Activated CD8-positive, alpha-beta T cell treated with anti-CD3 and anti-CD28 coated beads, Interleukin-2, amount 10 ng/mL, durations not matched to agents 7 days and 5 days (primary cell): ENCODE data around the gene KLF6. TPM values are rescaled to one million over a fixed set of nuclear protein-coding genes. Genes with fewer than 3 reads are reported as not detected.

Experiments
- ATAC-seq: fragments of 150-1000 bp; cut with Tn5 transposase; one replicate; pipeline ENCODE4 v1.10.0; 2021; ENCODE audit warnings: moderate library complexity
- CTCF ChIA-PET: fragments of 350-600 bp; sonication (Branson Sonifier 250); formaldehyde crosslinking; loops from one replicate; lab custom pipeline; 2021; ENCODE audit warnings: antibody characterized with exemption; lab: Charles Lee
- POLR2A ChIA-PET: fragments of 350-600 bp; sonication (Branson Sonifier 250); formaldehyde crosslinking; loops from one replicate; lab custom pipeline; 2021; ENCODE audit warnings: antibody characterized with exemption; lab: Charles Lee
- DNase-seq: peaks from one replicate; pipeline ENCODE4 v3.0.0-alpha.2; 2020
- H3K27ac Mint-ChIP-seq: one replicate; pipeline ENCODE4 v1.8.0; 2021; ENCODE audit warnings: mild to moderate bottlenecking, mixed read lengths
- H3K27me3 Mint-ChIP-seq: one replicate; pipeline ENCODE4 v1.8.0; 2021; ENCODE audit warnings: low read depth, mixed read lengths
- H3K36me3 Mint-ChIP-seq: one replicate; pipeline ENCODE4 v1.8.0; 2021; ENCODE audit warnings: low read depth, mixed read lengths
- H3K4me1 Mint-ChIP-seq: one replicate; pipeline ENCODE4 v1.8.0; 2021; ENCODE audit warnings: low read depth, mixed read lengths
- H3K4me3 Mint-ChIP-seq: one replicate; pipeline ENCODE4 v1.8.0; 2021; ENCODE audit warnings: mild to moderate bottlenecking, mixed read lengths
- H3K9me3 Mint-ChIP-seq: one replicate; pipeline ENCODE4 v1.8.0; 2022; ENCODE audit warnings: mixed read lengths; ENCODE audit not compliant: insufficient read depth
- total RNA-seq, 2 experiments: library from RNA; stranded (reverse); gene quantifications; one replicate each; pipeline ENCODE4 v1.2.3, GENCODE V29; 2021

Gene KLF6
- total RNA-seq, 2 experiments from 2014 or later = 208 to 215 TPM

DNA sequence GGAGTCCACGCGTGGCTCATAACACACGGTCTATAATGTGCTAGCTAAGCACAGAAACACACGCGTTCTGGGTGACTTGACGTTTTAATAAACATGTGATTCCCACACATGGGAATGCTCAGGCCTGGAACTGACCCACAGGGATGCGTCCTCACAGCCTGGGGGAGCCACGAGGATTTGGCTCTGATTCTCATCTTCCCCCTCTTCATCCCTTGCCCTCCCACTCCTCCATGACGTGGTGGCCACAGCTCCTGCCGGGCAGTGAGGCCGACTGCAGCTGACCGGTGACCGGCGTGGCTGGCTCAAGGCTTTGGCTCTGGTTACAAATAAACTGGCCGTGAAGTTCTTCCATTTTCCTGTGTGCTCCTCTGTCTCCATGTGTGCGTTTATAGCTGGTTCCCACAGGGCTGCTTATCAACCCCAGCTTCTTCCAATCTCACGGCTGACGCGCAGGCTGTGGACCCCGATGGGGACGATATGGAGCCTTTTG, 40.9 kb upstream of the KLF6 start:
- Mint-ChIP-seq H3K4me3 (no peak overlapping the region), H3K27ac (peak overlapping the region; percentile 37), H3K27me3 (no peaks in the 10 kb centered on the region), H3K4me1 (peaks cover 34% of the 10 kb centered on the region), H3K36me3 (peaks cover 2% of the 10 kb centered on the region), H3K9me3 (no peaks in the 10 kb centered on the region)
- ChIA-PET POLR2A (interaction anchor here (2.7 kb wide), 1 partner anchor 41 kb away, joined by 8 read pairs; the partner anchor contains the start of gene KLF6), CTCF (no interaction called here)
- ATAC-seq = no peak
- no peak for DNase-seq

DNA sequence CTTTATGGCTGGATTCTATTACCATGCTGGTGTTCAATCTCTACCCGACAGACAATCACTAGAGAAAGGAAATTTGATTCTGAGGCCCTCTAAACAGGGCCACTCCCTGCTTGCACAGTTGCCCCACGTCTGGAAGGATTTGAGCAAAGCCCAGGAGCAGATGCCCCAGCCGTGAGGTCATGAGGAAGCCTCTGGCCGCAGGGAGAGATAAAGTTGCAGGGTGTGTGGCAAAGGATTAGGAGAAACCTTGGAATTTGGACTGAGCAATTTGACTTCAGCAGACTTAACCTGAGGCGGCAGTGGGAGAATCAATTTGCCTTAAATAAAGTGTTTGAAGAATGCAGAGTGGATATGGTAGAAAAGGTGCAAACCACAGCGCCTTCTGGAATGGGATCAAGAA, 40.2 kb upstream of the KLF6 start:
- CTCF ChIA-PET = no interaction called here

DNA sequence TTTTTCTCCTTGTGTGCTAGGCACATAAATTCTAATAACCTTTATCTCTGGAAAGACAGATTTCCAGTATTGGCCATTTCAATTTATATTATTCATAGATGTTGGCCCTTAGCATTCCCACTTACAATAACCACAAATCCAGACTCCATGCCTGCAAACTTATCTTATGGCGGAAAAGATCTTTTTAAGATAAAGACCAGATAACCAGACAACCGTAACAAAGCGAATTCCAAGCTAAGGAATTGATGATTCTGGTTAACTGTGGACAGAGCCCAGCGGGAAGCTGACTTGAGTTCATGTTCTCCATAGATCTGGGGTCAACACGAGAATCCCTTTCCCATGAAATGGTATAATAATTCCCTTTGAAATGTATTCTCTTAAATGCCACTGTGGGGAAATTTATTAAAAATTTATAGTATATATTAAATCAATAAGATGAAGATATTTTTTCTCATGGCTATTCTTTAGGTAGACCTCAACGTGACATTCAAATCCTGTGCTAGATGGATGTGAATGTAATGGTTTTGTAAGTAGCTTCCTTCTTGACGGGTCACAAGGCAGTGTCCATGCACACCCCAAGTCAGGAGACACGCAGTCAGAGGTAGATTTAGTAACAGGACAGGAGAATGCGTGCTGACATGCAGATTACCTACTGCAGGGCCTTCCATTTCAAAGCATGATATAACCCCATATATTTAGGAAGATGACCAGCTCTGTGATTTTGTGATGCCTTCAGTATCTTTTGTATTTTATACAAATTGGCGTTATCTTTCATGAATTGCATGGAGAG, 37.7 kb upstream of the KLF6 start:
- H3K27me3 Mint-ChIP-seq = no peaks in the 10 kb centered on the region
- no peak overlapping the region for H3K4me3 Mint-ChIP-seq
- CTCF ChIA-PET = interaction anchor here (1.6 kb wide), 1 partner anchor 11 kb away, joined by 8 read pairs; no protein-coding TSS in a partner anchor
- no peaks in the 10 kb centered on the region for H3K9me3 Mint-ChIP-seq
- H3K4me1 Mint-ChIP-seq = peaks cover 10% of the 10 kb centered on the region
- no peak for DNase-seq
- H3K36me3 Mint-ChIP-seq = peaks cover 2% of the 10 kb centered on the region
- POLR2A ChIA-PET = no interaction called here
- no peak for ATAC-seq
- no peak overlapping the region for H3K27ac Mint-ChIP-seq

More for the DNA sequence above, 40.2 kb upstream of the KLF6 start:
- POLR2A ChIA-PET = interaction anchor here (2.7 kb wide), 1 partner anchor 40 kb away, joined by 8 read pairs; the partner anchor contains the start of gene KLF6
- DNase-seq (no peak), ATAC-seq (no peak)
- Mint-ChIP-seq H3K9me3 (no peaks in the 10 kb centered on the region), H3K4me3 (no peak overlapping the region), H3K4me1 (peaks cover 30% of the 10 kb centered on the region), H3K27ac (no peak overlapping the region), H3K27me3 (no peaks in the 10 kb centered on the region), H3K36me3 (peaks cover 2% of the 10 kb centered on the region)

DNA sequence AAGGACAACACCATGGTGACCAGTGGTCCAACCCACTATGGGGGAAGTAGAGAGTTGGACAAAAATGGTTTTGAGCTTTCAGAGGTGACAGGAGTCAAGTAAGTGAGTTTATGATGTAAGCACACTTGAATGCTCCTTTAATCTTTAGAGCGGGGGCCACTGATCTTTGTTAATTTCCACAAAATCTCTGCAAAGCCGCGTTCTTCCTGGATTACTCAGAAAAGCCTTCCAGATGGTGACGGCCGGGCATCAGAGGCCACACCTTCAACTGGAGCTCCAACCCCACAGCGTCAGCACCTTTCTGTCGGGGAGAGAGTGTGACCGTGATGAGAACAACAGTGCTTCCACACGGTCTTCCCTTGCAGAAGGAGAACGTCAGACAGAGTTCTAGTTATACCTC, 35.2 kb upstream of the KLF6 start:
- Mint-ChIP-seq H3K27ac (no peak overlapping the region), H3K4me3 (no peak overlapping the region), H3K36me3 (peaks cover 4% of the 10 kb centered on the region), H3K9me3 (no peaks in the 10 kb centered on the region), H3K27me3 (no peaks in the 10 kb centered on the region), H3K4me1 (peaks cover 15% of the 10 kb centered on the region)
- DNase-seq (no peak), ATAC-seq (no peak)
- CTCF ChIA-PET = interaction anchor here (1.0 kb wide), 1 partner anchor 10 kb away, joined by 4 read pairs; no protein-coding TSS in a partner anchor
- POLR2A ChIA-PET = interaction anchor here (1.5 to 1.8 kb wide), 2 partner anchors 9 to 35 kb away, joined by 6 to 12 read pairs; partner anchors contain the start of gene KLF6

DNA sequence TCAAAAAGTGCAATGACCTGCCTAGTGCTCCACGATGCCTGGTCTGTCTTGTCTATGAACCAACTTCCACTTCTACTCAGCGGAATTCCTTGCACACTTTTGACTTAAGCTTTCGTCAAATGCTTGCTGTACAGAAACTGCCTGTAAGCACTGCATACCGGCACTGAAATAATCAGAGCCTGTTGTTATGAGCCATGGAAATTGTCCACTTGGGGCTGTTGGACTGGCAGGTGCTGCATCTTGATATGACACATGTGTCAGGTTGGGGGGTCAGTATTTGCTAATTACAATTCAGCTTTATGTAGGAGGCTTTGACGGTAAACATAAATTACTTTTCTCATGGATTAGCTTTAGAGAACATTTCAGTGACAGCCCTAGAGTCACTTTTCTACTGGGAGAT, 32.0 kb upstream of the KLF6 start:
- POLR2A ChIA-PET = interaction anchor here (0.6 to 13.1 kb wide), 2 partner anchors 34 to 739 kb away, joined by 3 to 658 read pairs; partner anchors contain the start of gene KLF6
- H3K36me3 Mint-ChIP-seq = peaks cover 11% of the 10 kb centered on the region

DNA sequence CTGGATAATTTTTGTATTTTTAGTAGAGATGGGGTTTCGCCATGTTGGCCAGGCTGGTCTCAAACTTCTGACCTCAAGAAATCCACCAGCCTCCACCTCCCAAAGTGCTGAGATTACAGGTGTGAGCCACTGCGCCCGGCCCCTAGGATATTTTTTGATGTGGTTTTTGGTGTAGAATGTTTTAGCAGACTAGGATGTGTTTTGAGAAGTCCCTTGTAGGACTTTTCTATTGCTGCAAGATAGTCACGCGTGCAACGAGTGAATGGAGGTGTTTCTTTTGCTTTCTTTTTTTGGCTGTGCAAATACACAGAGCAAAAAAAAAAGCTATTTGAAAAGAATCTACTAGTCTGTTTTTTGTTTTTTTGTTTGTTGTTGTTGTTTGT, 29.8 kb upstream of the KLF6 start:
- H3K9me3 Mint-ChIP-seq = no peaks in the 10 kb centered on the region
- ChIA-PET POLR2A (interaction anchor here (1.0 to 13.1 kb wide), 2 partner anchors 13 to 32 kb away, joined by 3 to 658 read pairs; partner anchors contain the start of gene KLF6), CTCF (no interaction called here)
- no peak overlapping the region for H3K27ac Mint-ChIP-seq
- H3K36me3 Mint-ChIP-seq = peaks cover 9% of the 10 kb centered on the region
- H3K27me3 Mint-ChIP-seq = no peaks in the 10 kb centered on the region
- no peak for ATAC-seq
- H3K4me3 Mint-ChIP-seq = no peak overlapping the region
- peaks cover 50% of the 10 kb centered on the region for H3K4me1 Mint-ChIP-seq
- DNase-seq = peak; percentile 21

More for the DNA sequence above, 32.0 kb upstream of the KLF6 start:
- DNase-seq = peak; percentile 11
- ATAC-seq = no peak
- no peaks in the 10 kb centered on the region for H3K9me3 Mint-ChIP-seq
- no peaks in the 10 kb centered on the region for H3K27me3 Mint-ChIP-seq
- no peak overlapping the region for H3K4me3 Mint-ChIP-seq
- peaks cover 43% of the 10 kb centered on the region for H3K4me1 Mint-ChIP-seq
- no peak overlapping the region for H3K27ac Mint-ChIP-seq
- CTCF ChIA-PET = no interaction called here

DNA sequence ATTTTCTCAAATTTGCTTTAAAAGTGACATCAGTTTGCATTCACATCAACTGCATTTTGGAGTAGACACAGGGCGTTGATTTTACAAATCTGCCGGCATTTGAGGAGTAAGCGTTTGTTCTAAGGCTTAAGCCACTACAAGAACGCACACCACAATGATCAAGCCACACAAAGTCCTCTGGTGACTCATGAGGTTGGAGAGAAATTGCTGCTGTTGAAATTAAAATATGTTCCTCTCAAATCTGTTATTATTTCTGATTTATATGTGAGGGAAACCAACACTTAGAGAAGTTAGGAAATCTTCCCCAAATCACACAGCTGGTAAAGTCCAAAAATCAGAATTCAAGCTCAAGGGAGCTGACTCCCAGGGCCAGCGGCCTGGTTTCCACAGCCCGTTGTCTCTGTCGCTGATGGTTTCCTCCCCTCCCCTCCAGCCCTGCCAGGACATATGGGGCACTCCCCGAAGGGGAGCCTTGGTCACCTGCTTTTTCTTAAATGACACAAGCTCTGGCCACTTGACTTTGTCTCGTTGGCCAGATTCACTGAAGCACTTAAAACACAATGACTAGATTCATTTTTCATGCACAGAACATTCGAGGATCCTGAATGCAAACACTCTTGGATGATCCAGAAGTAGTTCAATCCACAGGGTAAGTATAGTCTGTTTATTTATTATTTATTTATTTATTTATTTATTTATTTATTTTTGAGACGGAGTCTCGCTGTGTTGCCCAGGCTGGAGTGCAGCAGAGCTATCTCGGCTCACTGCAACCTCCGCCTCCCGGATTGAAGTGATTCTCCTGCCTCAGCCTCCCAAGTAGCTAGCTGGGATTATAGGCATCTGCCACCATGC, 29.2 kb upstream of the KLF6 start:
- no peak overlapping the region for H3K4me3 Mint-ChIP-seq
- peaks cover 56% of the 10 kb centered on the region for H3K4me1 Mint-ChIP-seq
- H3K9me3 Mint-ChIP-seq = no peaks in the 10 kb centered on the region
- ATAC-seq = no peak
- peaks cover 9% of the 10 kb centered on the region for H3K36me3 Mint-ChIP-seq
- ChIA-PET CTCF (no interaction called here), POLR2A (interaction anchor here (1.0 to 13.1 kb wide), 2 partner anchors 13 to 31 kb away, joined by 3 to 658 read pairs; partner anchors contain the start of gene KLF6)
- no peak overlapping the region for H3K27ac Mint-ChIP-seq
- no peaks in the 10 kb centered on the region for H3K27me3 Mint-ChIP-seq
- DNase-seq = peak; percentile 20

DNA sequence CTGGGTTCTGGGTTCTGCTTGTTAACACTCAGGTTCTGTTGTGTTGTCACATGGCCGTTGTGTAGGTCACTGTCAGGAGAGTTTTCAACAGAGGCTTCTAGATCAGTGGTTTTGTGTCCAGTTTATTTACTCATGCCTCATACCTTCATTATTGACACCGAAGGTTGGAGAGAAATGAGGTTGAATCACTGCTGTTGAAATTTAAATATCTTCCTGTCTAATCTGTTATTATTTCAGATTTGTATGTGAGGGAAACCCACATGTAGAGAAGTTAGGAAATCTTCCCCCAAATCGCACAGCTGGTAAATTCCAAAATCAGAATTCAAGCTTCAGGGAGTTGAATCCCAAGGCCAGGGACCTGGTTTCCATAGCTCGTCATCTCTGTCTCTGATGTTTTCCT, 28.3 kb upstream of the KLF6 start:
- Mint-ChIP-seq H3K9me3 (no peaks in the 10 kb centered on the region), H3K27me3 (no peaks in the 10 kb centered on the region), H3K36me3 (peaks cover 9% of the 10 kb centered on the region), H3K4me1 (peaks cover 66% of the 10 kb centered on the region), H3K27ac (no peak overlapping the region), H3K4me3 (no peak overlapping the region)
- ATAC-seq (no peak), DNase-seq (peak; percentile 17)
- CTCF ChIA-PET = no interaction called here
- POLR2A ChIA-PET = interaction anchor here (13.1 kb wide), 1 partner anchor 30 kb away, joined by 658 read pairs; the partner anchor contains the start of gene KLF6

DNA sequence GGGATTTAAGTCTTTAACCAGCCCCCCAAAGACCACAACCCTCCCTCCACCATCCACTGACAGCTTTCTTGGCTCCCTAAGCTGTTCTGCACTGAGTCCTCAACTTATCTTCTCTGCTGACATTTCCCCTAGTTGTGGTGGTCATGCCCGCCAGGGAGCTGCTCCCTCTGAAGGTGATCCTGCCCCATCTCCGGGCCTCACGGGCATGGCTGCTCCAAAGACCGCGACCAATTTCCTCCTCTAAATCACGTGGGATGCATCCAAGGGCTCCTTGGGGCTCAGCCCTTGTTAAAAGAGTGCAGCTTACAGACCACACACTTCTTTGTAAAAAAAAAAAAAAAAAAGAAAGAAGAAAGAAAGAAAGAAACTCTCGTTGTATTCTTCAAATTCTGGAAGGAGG, 27.1 kb upstream of the KLF6 start:
- ChIA-PET CTCF (interaction anchor here (0.6 to 3.2 kb wide), 5 partner anchors 11 to 40 kb away, joined by 3 to 20 read pairs (median 6); no protein-coding TSS in a partner anchor), POLR2A (interaction anchor here (1.1 to 13.1 kb wide), 9 partner anchors 8 to 159 kb away, joined by 3 to 658 read pairs (median 12); partner anchors contain the start of gene KLF6)
- no peak for ATAC-seq
- Mint-ChIP-seq H3K9me3 (no peaks in the 10 kb centered on the region), H3K27me3 (no peaks in the 10 kb centered on the region), H3K27ac (peak overlapping the region; percentile 91), H3K36me3 (peaks cover 9% of the 10 kb centered on the region), H3K4me3 (peak overlapping the region; percentile 71), H3K4me1 (peaks cover 77% of the 10 kb centered on the region)
- no peak for DNase-seq

DNA sequence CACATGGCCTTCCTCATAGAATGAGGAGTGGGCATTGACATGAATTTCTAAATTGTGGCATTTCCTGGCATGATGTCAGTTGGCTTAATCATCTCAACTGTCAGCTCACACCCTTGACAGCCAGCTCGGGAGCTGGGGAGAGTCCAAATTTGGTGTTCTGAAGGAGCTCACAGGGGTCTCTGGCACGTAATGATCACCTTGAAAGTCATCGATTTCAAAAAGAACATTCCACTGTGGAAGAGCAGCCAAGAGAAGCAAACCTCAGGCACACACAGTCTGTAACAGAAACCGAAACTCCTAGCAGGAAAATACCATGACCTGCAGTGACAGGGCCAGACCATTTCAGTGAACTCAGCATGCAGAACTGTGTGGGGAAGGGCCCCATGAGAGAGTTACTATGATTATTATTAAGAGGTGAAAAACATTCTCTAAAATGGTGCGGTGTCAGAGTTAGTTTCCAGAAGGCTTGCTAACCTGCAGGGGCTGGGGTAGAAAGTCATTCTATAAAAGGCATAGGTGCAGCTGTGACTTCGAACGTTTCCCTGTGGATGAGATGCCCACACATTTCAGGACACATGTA, 26.4 kb upstream of the KLF6 start:
- ChIA-PET POLR2A (interaction anchor here (0.6 to 13.1 kb wide), 17 partner anchors 8 to 1854 kb away, joined by 3 to 658 read pairs (median 6); partner anchors contain the start of gene KLF6), CTCF (interaction anchor here (0.9 to 3.2 kb wide), 6 partner anchors 12 to 64 kb away, joined by 3 to 20 read pairs (median 7); partner anchors contain the start of gene KLF6)
- Mint-ChIP-seq H3K36me3 (peaks cover 9% of the 10 kb centered on the region), H3K27ac (peak overlapping the region; percentile 91), H3K4me3 (peak overlapping the region; percentile 71), H3K27me3 (no peaks in the 10 kb centered on the region), H3K9me3 (no peaks in the 10 kb centered on the region), H3K4me1 (peaks cover 85% of the 10 kb centered on the region)
- ATAC-seq (peak; percentile 52), DNase-seq (peak; percentile 68)
